Mesendoderm (in vitro differentiated cells): ENCODE data around the gene C11orf58.

Experiments
- DNase-seq: peaks from one replicate; pipeline ENCODE4 v3.0.0; 2013
- H2AK5ac ChIP-seq: 2 replicates; pipeline ENCODE4 v1.6.1; 2013; ENCODE audit warnings: low read length, inconsistent platforms
- H2BK120ac ChIP-seq: 2 replicates; pipeline ENCODE4 v1.6.1; 2013; ENCODE audit warnings: low read depth, mild to moderate bottlenecking, low read length, moderate library complexity, mixed read lengths
- H2BK15ac ChIP-seq: replicated peaks from 2 replicates; pipeline ENCODE4 v1.6.1; 2013; ENCODE audit warnings: low read depth, mild to moderate bottlenecking, moderate library complexity
- H2BK5ac ChIP-seq: 2 replicates; pipeline ENCODE4 v1.6.1; 2013; ENCODE audit warnings: low read length, inconsistent platforms
- H3K18ac ChIP-seq: 2 replicates; pipeline ENCODE4 v1.6.1; 2013; ENCODE audit warnings: mild to moderate bottlenecking, low read length, mixed read lengths
- H3K23ac ChIP-seq: one replicate; pipeline ENCODE4 v1.6.1; 2013; ENCODE audit warnings: low read length
- H3K27ac ChIP-seq: 2 replicates; pipeline ENCODE4 v1.5.1; 2013; ENCODE audit warnings: low read depth, mild to moderate bottlenecking, inconsistent platforms, low read length, moderate library complexity
- H3K27me3 ChIP-seq: 2 replicates; pipeline ENCODE4 v1.6.1; 2013; ENCODE audit warnings: low read length, control low read depth, mild to moderate bottlenecking, inconsistent platforms; ENCODE audit not compliant: insufficient read depth, poor library complexity
- H3K36me3 ChIP-seq: 2 replicates; pipeline ENCODE4 v1.6.1; 2013; ENCODE audit warnings: low read length, inconsistent platforms; ENCODE audit not compliant: control insufficient read depth, insufficient read depth
- H3K4ac ChIP-seq: one replicate; pipeline ENCODE4 v1.6.1; 2013; ENCODE audit warnings: low read depth, mild to moderate bottlenecking, low read length, moderate library complexity
- H3K4me1 ChIP-seq: 2 replicates; pipeline ENCODE4 v1.6.1; 2013; ENCODE audit warnings: low read depth, low read length, inconsistent platforms; ENCODE audit not compliant: control insufficient read depth
- H3K4me2 ChIP-seq: 2 replicates; pipeline ENCODE4 v1.6.1; 2013; ENCODE audit warnings: low read length
- H3K4me3 ChIP-seq: 2 replicates; pipeline ENCODE4 v1.5.1; 2013; ENCODE audit warnings: mild to moderate bottlenecking, low read length
- H3K56ac ChIP-seq: one replicate; pipeline ENCODE4 v1.6.1; 2013; ENCODE audit warnings: low read length
- H3K79me1 ChIP-seq: 2 replicates; pipeline ENCODE4 v1.6.1; 2013; ENCODE audit warnings: low read length, inconsistent platforms
- H3K79me2 ChIP-seq: 2 replicates; pipeline ENCODE4 v1.6.1; 2013; ENCODE audit warnings: mild to moderate bottlenecking, low read length; ENCODE audit not compliant: control insufficient read depth, insufficient read depth
- H3K9ac ChIP-seq: 2 replicates; pipeline ENCODE4 v1.6.1; 2013; ENCODE audit warnings: low read length, inconsistent platforms
- H4K5ac ChIP-seq: one replicate; pipeline ENCODE4 v1.6.1; 2013; ENCODE audit warnings: low read length
- H4K8ac ChIP-seq: one replicate; pipeline ENCODE4 v1.6.1; 2013; ENCODE audit warnings: low read depth, mild to moderate bottlenecking, control low read depth, low read length, moderate library complexity
- WGBS: extraction: QIAGEN DNeasy Blood & Tissue Kit; methylation state at CpG from one replicate; pipeline ENCODE4 v1.1.7; 2013; ENCODE audit warnings: low lambda C conversion rate, missing lambda C conversion rate; ENCODE audit not compliant: insufficient coverage; ENCODE audit errors: extremely low coverage; 5-methylcytosine and 5-hydroxymethylcytosine counted together

C11orf58 gene

GRCh38 chr11:16774936-16775613, 36.6 kb downstream of the C11orf58 start:
- H3K4me1 ChIP-seq: no peaks in the 10 kb centered on the region
- no peak overlapping the region for H3K9ac ChIP-seq
- H3K79me1 ChIP-seq: no peaks in the 10 kb centered on the region
- no peak overlapping the region for H4K5ac ChIP-seq
- no CpG with 5 or more reads among the region's 11 CpGs for whole genome bisulfite sequencing
- H3K18ac ChIP-seq: no peak overlapping the region
- no peaks in the 10 kb centered on the region for H3K27me3 ChIP-seq
- H3K4me2 ChIP-seq: no peak overlapping the region
- H3K23ac ChIP-seq: no peak overlapping the region
- no peaks in the 10 kb centered on the region for H3K79me2 ChIP-seq
- no peak overlapping the region for H2AK5ac ChIP-seq
- H3K4me3 ChIP-seq: no peak overlapping the region
- H2BK15ac ChIP-seq: no peak overlapping the region
- no peak overlapping the region for H3K4ac ChIP-seq
- no peak for DNase-seq
- no peaks in the 10 kb centered on the region for H3K36me3 ChIP-seq
- H4K8ac ChIP-seq: no peak overlapping the region
- no peak overlapping the region for H2BK120ac ChIP-seq
- H2BK5ac ChIP-seq: no peak overlapping the region
- H3K27ac ChIP-seq: no peak overlapping the region
- peak overlapping the region; percentile 25 for H3K56ac ChIP-seq

GRCh38 chr11:16775614-16776283, 37.3 kb downstream of the C11orf58 start:
- no peak overlapping the region for H2BK15ac ChIP-seq
- H3K9ac ChIP-seq: no peak overlapping the region
- H3K4me1 ChIP-seq: no peaks in the 10 kb centered on the region
- WGBS: no CpG with 5 or more reads among the region's 16 CpGs
- peak overlapping the region; percentile 25 for H3K56ac ChIP-seq
- no peak for DNase-seq
- no peak overlapping the region for H3K4me2 ChIP-seq
- no peak overlapping the region for H4K8ac ChIP-seq
- H3K79me1 ChIP-seq: no peaks in the 10 kb centered on the region
- no peaks in the 10 kb centered on the region for H3K27me3 ChIP-seq
- H2BK5ac ChIP-seq: no peak overlapping the region
- H3K4ac ChIP-seq: no peak overlapping the region
- no peak overlapping the region for H3K27ac ChIP-seq
- H3K36me3 ChIP-seq: no peaks in the 10 kb centered on the region
- no peak overlapping the region for H4K5ac ChIP-seq
- H3K79me2 ChIP-seq: no peaks in the 10 kb centered on the region
- no peak overlapping the region for H3K23ac ChIP-seq
- no peak overlapping the region for H2BK120ac ChIP-seq
- H3K4me3 ChIP-seq: no peak overlapping the region
- no peak overlapping the region for H2AK5ac ChIP-seq
- H3K18ac ChIP-seq: no peak overlapping the region

GRCh38 chr11:16776711-16777612, 38.5 kb downstream of the C11orf58 start:
- Histone ChIP-seq H3K36me3 (no peaks in the 10 kb centered on the region), H4K5ac (no peak overlapping the region), H3K79me1 (no peaks in the 10 kb centered on the region), H2AK5ac (no peak overlapping the region), H3K4me1 (no peaks in the 10 kb centered on the region), H2BK120ac (no peak overlapping the region), H3K23ac (no peak overlapping the region), H3K4ac (no peak overlapping the region), H3K4me3 (no peak overlapping the region), H3K27me3 (no peaks in the 10 kb centered on the region), H2BK5ac (no peak overlapping the region), H3K79me2 (no peaks in the 10 kb centered on the region), H3K56ac (no peak overlapping the region), H3K18ac (no peak overlapping the region), H4K8ac (no peak overlapping the region), H3K27ac (no peak overlapping the region), H2BK15ac (no peak overlapping the region), H3K9ac (no peak overlapping the region), H3K4me2 (no peak overlapping the region)
- no CpG with 5 or more reads among the region's 14 CpGs for WGBS
- DNase-seq: no peak

- H3K4me1 ChIP-seq: no peaks in the 10 kb centered on the region
- H3K4me3 ChIP-seq: no peak overlapping the region
- no peak overlapping the region for H3K4me2 ChIP-seq
- no peak overlapping the region for H3K18ac ChIP-seq
- H2AK5ac ChIP-seq: no peak overlapping the region
- no peak overlapping the region for H3K9ac ChIP-seq
- no peak for DNase-seq
- H3K79me2 ChIP-seq: no peaks in the 10 kb centered on the region
- WGBS: no CpG with 5 or more reads among the region's 3 CpGs
- H4K8ac ChIP-seq: no peak overlapping the region
- H3K36me3 ChIP-seq: no peaks in the 10 kb centered on the region
- H3K79me1 ChIP-seq: no peaks in the 10 kb centered on the region
- H3K4ac ChIP-seq: no peak overlapping the region
- H2BK15ac ChIP-seq: no peak overlapping the region
- H2BK120ac ChIP-seq: no peak overlapping the region
- H3K23ac ChIP-seq: no peak overlapping the region
- no peak overlapping the region for H4K5ac ChIP-seq
- H3K27ac ChIP-seq: no peak overlapping the region
- no peaks in the 10 kb centered on the region for H3K27me3 ChIP-seq
- no peak overlapping the region for H2BK5ac ChIP-seq
- no peak overlapping the region for H3K56ac ChIP-seq
Measured at GRCh38 chr11:16777613-16777975, 39.1 kb downstream of the C11orf58 start.

GRCh38 chr11:16778286-16778685, 39.8 kb downstream of the C11orf58 start:
- no peak overlapping the region for H3K56ac ChIP-seq
- H2BK15ac ChIP-seq: no peak overlapping the region
- no peak overlapping the region for H4K8ac ChIP-seq
- no peak for DNase-seq
- H3K79me2 ChIP-seq: no peaks in the 10 kb centered on the region
- no peak overlapping the region for H3K4me2 ChIP-seq
- H2AK5ac ChIP-seq: no peak overlapping the region
- H4K5ac ChIP-seq: no peak overlapping the region
- H3K4me1 ChIP-seq: no peaks in the 10 kb centered on the region
- no peaks in the 10 kb centered on the region for H3K79me1 ChIP-seq
- H3K18ac ChIP-seq: no peak overlapping the region
- H3K27me3 ChIP-seq: no peaks in the 10 kb centered on the region
- no CpG with 5 or more reads among the region's 6 CpGs for WGBS
- no peak overlapping the region for H2BK5ac ChIP-seq
- H3K4me3 ChIP-seq: no peak overlapping the region
- H2BK120ac ChIP-seq: no peak overlapping the region
- no peaks in the 10 kb centered on the region for H3K36me3 ChIP-seq
- no peak overlapping the region for H3K23ac ChIP-seq
- H3K9ac ChIP-seq: no peak overlapping the region
- H3K4ac ChIP-seq: no peak overlapping the region
- no peak overlapping the region for H3K27ac ChIP-seq
